GM18907 (cell line): ENCODE data around the gene NCOA7.
"Not testable (repeated sequence)": the region's sequence is repeated elsewhere in the genome, so short reads cannot be mapped to it uniquely, and the experiment has no call there.

Experiments used
- ATAC-seq: cut with Tn5 transposase; IDR thresholded peaks from one replicate; pipeline ENCODE4 v1.9.1; 2021; ENCODE audit warnings: mild to moderate bottlenecking, moderate library complexity; ENCODE audit not compliant: unreplicated experiment

The NCOA7 gene

DNA sequence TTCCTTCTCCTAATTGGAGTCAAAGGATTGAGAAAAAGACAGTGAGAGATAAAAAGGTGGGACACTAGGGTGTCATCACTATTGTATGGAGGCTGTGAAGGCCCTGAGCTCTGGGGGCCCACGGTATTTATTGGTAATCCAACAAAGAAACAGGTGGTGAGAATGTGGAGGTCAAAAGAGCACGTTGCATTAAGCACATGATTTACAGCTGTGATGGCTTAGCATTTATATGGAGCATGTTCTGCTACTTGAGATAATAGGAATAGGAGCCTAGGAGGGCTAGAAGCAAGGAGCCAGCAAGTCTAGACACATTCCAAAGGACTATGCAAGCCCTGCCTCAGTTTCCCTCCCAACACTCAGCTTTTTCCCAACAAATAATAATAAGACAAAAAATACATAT is 121.7 kb downstream of the NCOA7 start:
- ATAC-seq, result not testable (repeated sequence)

DNA sequence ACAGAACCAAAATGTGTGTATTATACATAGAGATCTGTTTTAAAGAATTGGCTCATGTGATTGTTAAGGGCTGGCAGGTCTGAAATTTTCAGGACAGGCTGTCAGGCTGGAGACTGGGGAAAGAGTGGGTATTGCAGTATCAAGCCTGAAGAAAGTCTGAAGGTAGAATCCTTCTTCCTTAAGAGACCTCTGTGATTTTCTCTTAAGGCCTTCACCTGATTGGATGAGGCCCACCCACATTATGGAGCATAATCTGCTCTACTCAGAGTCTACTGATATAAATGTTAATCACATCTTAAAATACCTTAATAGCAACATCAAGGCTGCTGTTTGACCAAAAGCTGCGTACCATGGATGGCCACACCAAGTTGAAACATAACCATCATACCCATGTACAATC is 122.4 kb downstream of the NCOA7 start:
- ATAC-seq, result no peak

DNA sequence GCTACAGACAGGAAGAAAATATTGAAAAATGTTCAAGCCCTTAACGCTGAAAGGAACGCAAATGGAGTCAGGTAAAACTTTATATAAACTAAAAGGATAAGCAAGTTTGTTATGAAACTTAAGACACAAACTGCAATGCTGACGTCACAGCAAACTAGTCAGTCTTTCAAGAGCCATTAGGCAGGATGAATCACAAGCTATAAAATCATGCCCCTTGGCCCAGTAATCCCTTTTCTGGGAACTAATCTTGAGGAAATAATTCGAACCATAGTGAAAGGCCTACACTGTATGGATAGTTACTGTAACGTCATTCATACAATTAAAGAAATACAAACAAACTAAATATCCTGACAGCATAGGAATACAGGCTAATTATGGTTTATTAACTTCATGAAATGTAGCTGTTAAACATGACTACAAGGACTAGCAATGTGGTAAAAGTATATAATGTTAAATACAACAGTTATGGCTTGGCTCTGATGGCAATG is 123.1 kb downstream of the NCOA7 start:
- ATAC-seq, result no peak

DNA sequence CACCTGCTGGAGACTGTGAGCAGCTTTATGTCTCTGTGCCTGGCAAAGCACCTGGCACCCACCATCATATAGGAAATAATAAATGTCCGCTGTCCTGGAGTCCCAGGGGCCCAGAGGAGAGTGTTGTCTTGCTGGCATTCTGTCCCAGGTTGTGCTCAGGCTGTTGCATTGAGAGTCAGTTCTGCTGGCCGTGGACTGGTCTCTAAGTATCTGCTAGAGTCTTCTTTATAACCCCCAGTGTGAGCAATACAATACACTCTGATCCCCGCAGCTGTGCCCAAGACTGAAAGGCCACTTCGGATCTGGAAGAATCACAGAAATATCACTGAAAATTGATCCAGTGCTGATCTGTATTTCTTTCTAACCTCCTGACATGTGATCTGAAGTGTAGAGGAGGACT is 127.5 kb downstream of the NCOA7 start:
- no peak for ATAC-seq

DNA sequence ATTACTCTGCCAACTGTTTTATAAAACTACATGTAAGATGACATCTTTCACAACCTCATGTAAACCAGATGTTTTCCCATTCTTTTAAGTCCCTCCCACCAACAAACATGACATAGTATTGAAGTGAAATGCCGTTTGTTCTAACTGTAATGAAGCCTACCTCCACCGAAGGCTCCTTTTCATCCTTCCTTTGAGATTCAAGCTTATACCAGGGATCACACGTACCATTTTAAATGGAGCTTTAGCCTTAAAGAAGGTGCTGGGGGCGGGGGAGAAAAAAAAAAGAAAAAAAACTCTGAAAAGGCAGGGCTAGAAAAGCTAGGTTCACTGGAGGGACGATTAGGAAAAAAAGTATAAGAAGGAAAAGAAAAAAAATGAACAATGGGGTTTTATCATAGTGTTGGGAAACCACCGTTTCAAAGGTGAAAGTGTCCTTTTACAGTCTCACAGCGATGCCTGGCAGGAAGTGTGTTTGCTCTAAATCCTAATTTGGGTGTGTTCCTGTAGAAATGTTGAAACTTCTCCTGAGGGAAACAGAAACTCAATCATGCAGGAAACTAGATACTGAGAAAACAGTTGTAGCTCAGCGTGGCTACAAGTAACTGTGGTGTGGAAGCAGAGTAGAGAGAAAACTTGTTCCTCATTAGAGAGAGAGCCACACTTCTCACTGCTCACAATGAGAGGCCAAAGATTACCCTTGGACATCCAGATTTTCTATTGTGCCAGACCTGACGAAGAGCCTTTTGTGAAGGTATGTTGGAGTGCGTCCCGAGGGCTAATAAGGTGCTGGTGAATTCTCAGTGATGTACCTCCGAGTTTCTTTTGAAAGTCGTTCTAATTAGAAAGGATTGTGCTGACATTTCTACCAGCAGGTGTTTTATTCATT is 128.2 kb downstream of the NCOA7 start:
- peak; percentile 97 for ATAC-seq

DNA sequence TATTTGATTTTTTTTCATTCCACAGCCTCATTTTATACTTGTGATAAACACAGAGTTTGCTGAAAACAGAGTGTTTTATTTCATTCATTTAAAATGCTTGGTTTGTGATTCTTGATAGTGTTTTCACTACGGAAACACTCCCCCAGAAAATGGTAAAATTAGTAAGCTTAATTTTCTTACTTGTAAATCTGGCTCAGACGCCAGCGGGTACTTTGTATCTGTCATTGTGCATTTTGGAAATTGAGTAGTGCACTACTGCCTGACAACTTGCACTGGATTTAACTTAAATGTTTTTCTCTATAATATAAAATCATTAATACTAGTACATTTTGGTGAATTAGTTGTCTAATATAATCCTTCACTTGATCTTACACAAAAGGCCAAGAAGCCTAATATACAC is 128.9 kb downstream of the NCOA7 start:
- no peak for ATAC-seq

DNA sequence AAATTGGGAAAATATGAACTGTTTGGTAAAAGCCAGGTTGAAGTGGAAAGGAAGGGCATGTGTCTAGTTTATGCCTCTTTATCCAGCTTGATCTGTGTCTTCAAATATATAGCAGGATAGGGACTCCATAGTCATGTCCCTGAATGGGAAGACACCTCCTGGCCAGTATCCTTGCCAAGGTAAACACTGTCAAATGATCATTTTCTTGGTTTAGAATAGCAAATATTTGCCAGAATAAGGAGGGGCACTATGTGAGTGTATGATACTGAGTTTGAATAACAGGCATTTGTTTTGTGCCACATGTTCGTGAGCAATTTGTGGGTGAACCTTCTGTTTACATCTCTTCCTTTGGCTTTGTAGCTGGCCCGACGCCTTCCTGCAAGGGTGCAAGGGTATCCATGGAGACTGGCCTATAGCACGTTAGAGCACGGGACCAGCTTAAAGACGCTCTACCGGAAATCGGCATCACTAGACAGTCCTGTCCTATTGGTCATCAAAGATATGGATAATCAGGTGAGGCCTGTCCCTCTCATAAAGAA is 131.6 kb downstream of the NCOA7 start:
- ATAC-seq, result no peak

DNA sequence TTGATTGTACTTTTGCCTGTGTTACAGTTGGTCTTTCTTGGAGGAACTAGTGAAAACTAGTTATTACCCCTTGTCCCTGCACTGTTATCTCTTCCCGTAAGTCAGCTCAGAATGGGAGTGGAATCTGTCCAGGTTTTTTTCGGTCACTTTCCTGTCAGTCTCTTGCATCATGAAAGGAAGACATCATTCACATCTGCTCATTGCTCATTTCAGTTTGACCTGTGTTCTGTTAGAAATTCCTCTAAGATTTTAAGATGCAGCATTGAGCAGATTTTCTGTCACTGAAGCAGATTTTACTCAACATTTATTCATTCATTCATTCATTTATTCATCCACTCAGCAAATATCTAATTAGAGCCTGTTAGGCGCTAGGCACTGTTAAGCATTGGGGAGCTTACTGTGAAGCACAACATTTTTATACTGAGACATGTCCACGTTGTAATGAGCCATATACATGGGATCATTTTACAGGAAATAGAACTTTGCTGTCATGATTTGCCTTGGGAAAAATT is 132.7 kb downstream of the NCOA7 start:
- ATAC-seq, result no peak

DNA sequence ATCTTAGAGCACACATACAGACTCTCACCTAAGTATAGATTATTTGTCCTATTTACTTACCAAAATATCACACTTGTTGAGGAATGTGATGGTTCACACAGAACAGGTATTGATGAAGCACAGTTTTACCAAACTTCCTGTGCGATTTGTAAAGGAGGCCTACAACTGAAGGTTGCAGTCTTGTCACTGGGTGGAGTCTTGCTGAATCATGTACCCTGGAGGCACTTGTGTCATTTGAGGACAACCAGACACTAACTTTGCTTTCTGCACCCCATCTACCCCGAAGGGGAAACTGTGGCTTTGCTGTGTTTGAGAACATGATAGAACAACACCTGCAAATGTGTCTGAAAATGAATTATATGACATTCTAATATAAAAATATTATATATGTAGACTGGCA is 133.4 kb downstream of the NCOA7 start:
- ATAC-seq, result no peak

DNA sequence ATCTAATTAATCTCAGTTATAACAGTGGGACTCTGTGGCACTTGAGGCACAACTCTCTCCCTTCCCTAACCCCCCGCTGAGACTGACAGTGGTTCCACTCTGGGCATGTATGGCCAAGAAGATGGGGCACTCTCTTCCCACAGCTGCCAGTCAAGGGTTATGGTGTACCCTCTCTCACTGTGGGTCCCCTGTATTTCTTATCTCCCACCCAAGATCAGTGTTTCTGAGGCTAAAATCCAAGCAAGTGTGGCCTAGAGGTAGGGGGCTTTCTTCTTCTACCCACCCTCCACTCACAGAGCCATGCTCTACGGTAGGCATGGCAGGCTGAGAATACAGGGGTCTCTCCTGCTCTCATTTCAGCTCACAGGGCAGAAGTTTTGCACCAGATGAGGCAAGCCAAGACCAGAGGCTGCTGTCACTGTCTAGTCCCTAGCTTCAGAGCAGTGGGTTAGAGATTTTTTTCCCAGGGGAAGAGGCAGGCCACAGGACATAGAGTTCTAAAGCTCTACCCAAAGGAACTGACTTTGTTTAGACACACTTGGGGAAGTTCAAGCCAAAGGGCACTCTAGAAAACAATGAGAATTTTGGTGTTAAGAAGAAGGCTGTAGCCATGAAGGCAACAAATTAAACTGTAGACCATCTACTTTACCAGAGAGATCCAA is 134.1 kb downstream of the NCOA7 start:
- no peak for ATAC-seq

DNA sequence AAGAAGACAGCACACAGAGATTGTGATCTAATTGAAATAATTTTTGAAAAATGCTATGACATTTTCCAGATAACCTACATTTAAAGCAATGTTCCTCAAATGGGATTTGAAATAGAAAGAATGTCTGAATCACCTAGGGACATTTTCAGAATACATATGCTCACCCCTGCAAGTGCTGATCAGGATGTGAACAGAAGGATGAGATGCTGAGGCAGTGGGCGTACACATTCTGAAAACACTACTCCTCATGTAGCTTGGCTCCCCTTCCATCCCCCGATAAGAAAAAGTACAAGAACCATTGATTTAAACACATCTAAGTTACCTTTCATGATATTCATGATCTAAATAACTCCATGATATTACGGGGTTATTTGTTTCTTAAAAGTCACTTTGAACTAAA is 136.0 kb downstream of the NCOA7 start:
- ATAC-seq, result no peak

DNA sequence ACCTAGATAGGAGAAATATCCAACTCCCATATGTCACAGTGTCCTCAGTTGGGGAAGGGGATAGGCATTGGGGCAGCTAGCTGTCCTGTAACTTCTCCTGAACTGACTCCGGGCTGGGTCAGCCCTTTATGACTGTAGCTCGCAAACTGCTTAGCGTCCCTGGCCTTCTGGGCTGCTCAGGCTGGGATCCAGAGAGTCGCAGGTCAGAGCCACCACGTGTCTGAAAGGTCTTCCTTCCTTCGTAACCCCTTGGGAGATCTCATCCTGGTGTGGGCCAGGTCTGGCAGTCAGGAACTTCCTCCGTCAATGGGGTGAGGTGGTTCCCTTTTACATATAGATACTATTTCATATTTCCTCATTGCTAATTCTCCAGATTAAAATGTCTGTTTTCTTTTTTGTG is 137.0 kb downstream of the NCOA7 start:
- no peak for ATAC-seq

DNA sequence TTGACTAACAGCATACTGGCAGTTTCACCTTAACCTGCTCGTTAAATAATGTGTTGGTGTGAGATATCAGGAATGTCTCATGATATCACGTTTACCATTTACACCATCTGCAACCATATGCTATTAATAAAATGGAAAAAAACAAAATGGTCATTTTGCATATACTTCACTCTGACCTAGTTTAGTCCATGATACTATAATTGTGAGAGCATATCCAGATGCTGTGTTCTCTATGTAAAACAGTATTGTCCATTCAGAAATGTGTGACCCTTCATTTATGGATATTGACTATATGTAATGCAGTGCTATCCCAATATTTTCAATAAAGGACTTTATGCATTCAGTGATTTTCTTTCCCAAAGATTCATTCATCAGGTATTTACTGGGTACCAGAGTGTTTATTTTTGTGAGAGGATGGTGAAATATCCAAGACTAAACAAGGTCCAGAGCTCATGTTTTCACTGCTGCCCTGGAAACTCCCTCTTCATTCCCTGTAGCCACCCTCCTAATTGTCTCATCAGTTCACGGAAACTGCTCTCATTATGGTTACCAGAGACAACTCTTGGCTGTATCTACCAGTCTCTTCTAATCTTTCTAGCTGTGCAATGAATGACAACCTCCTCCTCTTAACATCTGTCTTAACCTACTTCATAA is 140.1 kb downstream of the NCOA7 start:
- no peak for ATAC-seq

DNA sequence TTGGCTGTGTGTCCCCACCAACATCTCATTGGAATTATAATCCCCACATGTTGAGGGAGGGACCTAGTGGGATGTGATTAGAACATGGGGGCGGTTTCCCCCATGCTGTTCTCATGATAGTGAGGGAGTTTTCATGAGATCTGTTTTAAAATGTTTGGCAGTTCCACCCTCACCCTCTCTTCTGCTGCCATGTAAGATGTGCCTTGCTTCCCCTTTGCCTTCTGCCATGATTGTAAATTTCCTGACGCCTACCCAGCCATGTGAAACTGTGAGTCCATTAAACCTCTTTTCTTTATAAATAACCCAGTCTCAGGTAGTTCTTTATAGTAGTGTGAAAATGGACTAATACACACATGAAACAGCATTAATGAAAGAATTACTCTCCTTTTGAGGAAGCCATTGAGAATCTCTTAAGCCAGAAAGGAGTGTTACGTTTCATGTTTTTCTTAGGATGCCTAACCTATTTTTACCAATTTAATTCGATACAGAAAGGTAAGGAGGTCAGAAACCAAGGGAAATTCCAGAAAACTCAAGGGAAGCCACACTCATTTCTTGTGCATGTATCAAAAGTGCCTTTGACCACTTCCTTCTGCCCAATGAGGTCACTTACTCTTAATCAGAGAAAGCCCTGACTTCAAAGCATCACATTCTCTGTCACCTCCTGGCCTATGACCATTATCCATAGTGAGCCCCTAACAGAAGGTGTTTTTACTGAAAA is 141.1 kb downstream of the NCOA7 start:
- ATAC-seq, result peak; percentile 89

DNA sequence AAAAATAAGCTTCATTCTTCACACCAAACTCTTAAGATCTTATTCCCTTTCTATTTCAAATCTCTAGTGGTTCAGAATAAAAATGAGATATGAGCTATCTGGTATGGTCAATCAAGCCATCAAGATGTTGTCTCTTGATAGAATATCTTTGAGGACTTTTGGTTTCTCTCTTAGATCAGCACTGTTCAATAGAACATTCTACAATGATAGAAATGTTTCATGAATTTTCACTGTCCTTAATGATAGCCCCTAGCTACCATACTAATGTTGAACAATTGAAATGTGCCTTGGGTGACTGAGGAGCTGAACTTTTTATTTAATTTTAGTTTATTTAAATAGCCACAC is 141.7 kb downstream of the NCOA7 start:
- peak; percentile 11 for ATAC-seq

DNA sequence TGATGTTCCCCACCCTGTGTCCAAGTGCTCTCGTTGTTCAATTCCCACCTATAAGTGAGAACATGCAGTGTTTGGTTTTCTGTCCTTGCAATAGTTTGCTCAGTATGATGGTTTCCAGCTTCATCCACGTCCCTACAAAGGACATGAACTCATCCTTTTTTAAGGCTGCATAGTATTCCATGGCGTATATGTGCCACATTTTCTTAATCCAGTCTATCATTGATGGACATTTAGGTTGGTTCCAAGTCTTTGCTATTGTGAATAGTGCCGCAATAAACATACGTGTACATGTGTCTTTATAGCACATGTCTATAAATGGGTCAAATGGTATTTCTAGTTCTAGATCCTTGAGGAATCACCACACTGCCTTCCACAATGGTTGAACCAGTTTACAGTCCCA is 144.8 kb downstream of the NCOA7 start:
- not testable (repeated sequence) for ATAC-seq

DNA sequence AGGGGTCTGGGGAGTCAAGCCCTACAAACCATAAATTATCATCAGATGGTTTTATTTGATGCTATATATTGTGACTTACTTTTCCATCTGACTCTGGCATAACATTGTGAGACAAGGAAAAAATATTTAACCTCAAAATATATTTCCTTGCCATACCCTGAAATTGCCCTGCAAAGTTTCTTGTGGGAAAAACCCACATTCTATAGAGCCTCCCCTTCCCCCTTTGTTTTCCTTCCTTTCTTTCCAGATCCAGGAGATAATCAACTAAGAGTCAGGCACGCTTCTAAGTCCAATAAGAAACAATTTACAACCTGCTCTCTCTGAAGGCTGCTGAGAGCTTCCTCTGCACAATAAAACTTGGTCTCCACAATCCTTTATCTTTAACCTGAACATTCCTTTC is 148.3 kb downstream of the NCOA7 start:
- no peak for ATAC-seq

DNA sequence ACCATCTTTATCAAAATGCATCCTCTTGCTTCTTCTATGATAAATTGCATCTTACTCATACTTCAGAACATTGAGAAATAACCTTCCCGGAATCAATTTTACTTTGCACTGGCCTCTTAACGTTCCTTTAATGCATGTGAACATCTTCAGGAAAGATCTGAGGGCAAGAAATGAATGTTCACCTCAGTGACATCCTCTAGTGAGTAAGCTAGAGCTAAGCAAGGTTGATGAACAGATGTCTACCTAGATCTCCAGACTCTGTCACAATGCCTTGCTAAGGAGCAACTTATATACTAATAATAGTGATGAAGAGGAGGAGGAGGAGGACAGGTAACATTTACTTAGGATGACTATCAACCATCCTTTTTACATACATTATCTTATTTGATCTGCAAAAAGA is 149.0 kb downstream of the NCOA7 start:
- ATAC-seq, result no peak

DNA sequence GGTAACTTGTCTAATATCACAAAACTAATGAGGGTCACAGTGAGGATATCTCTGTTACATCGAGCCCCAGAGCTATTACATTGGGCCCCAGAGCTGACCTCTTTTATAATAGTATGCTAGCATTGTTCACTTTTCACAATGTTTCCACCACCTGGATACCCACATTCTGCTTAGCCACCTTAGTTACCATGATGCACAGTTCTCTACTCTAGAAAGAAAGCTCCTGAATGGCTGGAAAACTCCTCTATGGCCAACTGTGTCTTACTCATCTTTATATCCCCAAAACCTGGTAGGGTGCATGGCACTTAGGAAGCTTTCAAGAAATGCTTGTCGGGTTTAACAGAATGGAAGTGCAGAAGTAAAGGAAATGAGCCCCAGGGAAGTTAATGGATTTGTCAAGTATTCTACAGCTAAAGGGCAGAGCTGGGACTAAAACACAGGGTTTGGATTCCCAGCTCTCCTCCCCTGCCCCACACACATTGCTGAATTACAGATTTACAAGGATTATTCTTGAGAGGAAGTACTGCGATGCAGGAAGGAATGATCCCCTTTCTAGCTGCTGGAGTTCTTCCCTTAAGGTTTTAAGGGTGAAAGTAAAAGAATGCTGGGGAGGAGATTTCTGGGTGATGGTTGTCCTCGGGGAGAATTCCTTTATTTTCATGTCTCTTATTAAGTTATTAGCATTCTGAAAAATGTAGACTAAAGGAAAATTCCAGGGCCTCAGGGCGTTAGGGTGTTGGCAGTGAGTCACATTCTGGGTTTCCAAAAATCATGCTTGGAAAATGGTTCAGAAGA is 149.7 kb downstream of the NCOA7 start:
- no peak for ATAC-seq
